Astrocyte (in vitro differentiated cells and primary cell): ENCODE results near the gene TEX52. TPM values are rescaled to one million over a fixed set of nuclear protein-coding genes. Genes with fewer than 3 reads are reported as not detected.

Experiments
- DNase-seq: peaks from one replicate; pipeline ENCODE4 v3.0.0-alpha.2; 2010; ENCODE audit warnings: low read depth
- FAIRE-seq: peaks from 2 replicates; lab custom pipeline; 2011; peaks lifted over from hg19 to GRCh38; lab: Jason Lieb, UNC
- H2AFZ ChIP-seq: 2 replicates; pipeline ENCODE4 v1.6.0; 2012; ENCODE audit warnings: low read depth, low read length, inconsistent platforms
- H3K27ac ChIP-seq: 2 replicates; pipeline ENCODE4 v1.5.1; 2011; ENCODE audit warnings: low read depth, low read length, inconsistent platforms
- H3K27me3 ChIP-seq: 2 replicates; pipeline ENCODE4 v1.6.0; 2011; ENCODE audit warnings: low read length, inconsistent platforms; ENCODE audit not compliant: insufficient read depth
- H3K36me3 ChIP-seq: 2 replicates; pipeline ENCODE4 v1.5.1; 2011; ENCODE audit warnings: low read length, inconsistent platforms; ENCODE audit not compliant: insufficient read depth
- H3K4me1 ChIP-seq: 2 replicates; pipeline ENCODE4 v1.5.1; 2011; ENCODE audit warnings: low read length, inconsistent platforms; ENCODE audit not compliant: insufficient read depth
- H3K4me2 ChIP-seq: 2 replicates; pipeline ENCODE4 v1.6.0; 2012; ENCODE audit warnings: low read length, inconsistent platforms
- H3K4me3 ChIP-seq: 2 replicates; pipeline ENCODE4 v1.5.1; 2011; ENCODE audit warnings: low read depth, mild to moderate bottlenecking, low read length, inconsistent platforms; ENCODE audit not compliant: insufficient read depth
- H3K79me2 ChIP-seq: 2 replicates; pipeline ENCODE4 v1.6.0; 2012; ENCODE audit warnings: mild to moderate bottlenecking, low read length, inconsistent platforms; ENCODE audit not compliant: insufficient read depth
- H3K9ac ChIP-seq: 2 replicates; pipeline ENCODE4 v1.6.0; 2012; ENCODE audit warnings: mild to moderate bottlenecking, low read length, inconsistent platforms
- H3K9me3 ChIP-seq: 2 replicates; pipeline ENCODE4 v1.5.1; 2012; ENCODE audit warnings: low read depth, mild to moderate bottlenecking, low read length, inconsistent platforms; ENCODE audit not compliant: insufficient read depth
- H4K20me1 ChIP-seq: 2 replicates; pipeline ENCODE4 v1.6.0; 2012; ENCODE audit warnings: low read length, inconsistent platforms; ENCODE audit not compliant: insufficient read depth
- H3K27ac Mint-ChIP-seq: one replicate; pipeline ENCODE4 v1.8.0; 2021; ENCODE audit warnings: mild to moderate bottlenecking, mixed read lengths; ENCODE audit not compliant: unreplicated experiment
- H3K27me3 Mint-ChIP-seq: one replicate; pipeline ENCODE4 v1.8.0; 2021; ENCODE audit warnings: low read depth, mixed read lengths; ENCODE audit not compliant: unreplicated experiment
- H3K36me3 Mint-ChIP-seq: one replicate; pipeline ENCODE4 v1.8.0; 2021; ENCODE audit warnings: low read depth, mixed read lengths; ENCODE audit not compliant: unreplicated experiment
- H3K4me1 Mint-ChIP-seq: one replicate; pipeline ENCODE4 v1.8.0; 2021; ENCODE audit warnings: low read depth, mixed read lengths; ENCODE audit not compliant: unreplicated experiment
- H3K4me3 Mint-ChIP-seq: one replicate; pipeline ENCODE4 v1.8.0; 2021; ENCODE audit warnings: mild to moderate bottlenecking, moderate library complexity, mixed read lengths; ENCODE audit not compliant: unreplicated experiment
- H3K9me3 Mint-ChIP-seq: one replicate; pipeline ENCODE4 v1.8.0; 2021; ENCODE audit warnings: mild to moderate bottlenecking, mixed read lengths; ENCODE audit not compliant: unreplicated experiment
- EZH2 ChIP-seq: IDR thresholded peaks from 2 replicates; pipeline ENCODE4 v1.6.1; 2012; ENCODE audit warnings: mild to moderate bottlenecking, low read length, inconsistent platforms; ENCODE audit not compliant: insufficient read depth
- total RNA-seq: library from RNA; stranded (reverse); gene quantifications from 2 replicates; pipeline ENCODE4 v1.2.1, GENCODE V29; 2021
- TF ChIP-seq, protein P1 (sequence below): IDR thresholded peaks from 2 replicates; pipeline ENCODE4 v1.5.1; 2011; ENCODE audit warnings: low read depth, mild to moderate bottlenecking, inconsistent platforms, low read length, moderate library complexity; ENCODE audit not compliant: insufficient read depth

TEX52 gene
- total RNA-seq, 1 donor from 2014 or later: not detected

- Histone ChIP-seq H3K36me3 (no peaks in the 10 kb centered on the region), H3K4me3 (no peak overlapping the region), H3K79me2 (peaks cover 79% of the 10 kb centered on the region), H3K27ac (no peak overlapping the region), H3K27me3 (no peaks in the 10 kb centered on the region), H3K9ac (no peak overlapping the region), H4K20me1 (peaks cover 74% of the 10 kb centered on the region), H3K4me2 (no peak overlapping the region), H3K4me1 (no peaks in the 10 kb centered on the region), H2AFZ (no peak overlapping the region), H3K9me3 (no peaks in the 10 kb centered on the region)
- H3K27ac Mint-ChIP-seq: peak overlapping the region; percentile 26
- FAIRE-seq (no peak), DNase-seq (no peak)
- H3K9me3 Mint-ChIP-seq: no peaks in the 10 kb centered on the region
- H3K4me3 Mint-ChIP-seq: no peak overlapping the region
- H3K4me1 Mint-ChIP-seq: peaks cover under 1% of the 10 kb centered on the region
- TF ChIP-seq, protein P1, sequence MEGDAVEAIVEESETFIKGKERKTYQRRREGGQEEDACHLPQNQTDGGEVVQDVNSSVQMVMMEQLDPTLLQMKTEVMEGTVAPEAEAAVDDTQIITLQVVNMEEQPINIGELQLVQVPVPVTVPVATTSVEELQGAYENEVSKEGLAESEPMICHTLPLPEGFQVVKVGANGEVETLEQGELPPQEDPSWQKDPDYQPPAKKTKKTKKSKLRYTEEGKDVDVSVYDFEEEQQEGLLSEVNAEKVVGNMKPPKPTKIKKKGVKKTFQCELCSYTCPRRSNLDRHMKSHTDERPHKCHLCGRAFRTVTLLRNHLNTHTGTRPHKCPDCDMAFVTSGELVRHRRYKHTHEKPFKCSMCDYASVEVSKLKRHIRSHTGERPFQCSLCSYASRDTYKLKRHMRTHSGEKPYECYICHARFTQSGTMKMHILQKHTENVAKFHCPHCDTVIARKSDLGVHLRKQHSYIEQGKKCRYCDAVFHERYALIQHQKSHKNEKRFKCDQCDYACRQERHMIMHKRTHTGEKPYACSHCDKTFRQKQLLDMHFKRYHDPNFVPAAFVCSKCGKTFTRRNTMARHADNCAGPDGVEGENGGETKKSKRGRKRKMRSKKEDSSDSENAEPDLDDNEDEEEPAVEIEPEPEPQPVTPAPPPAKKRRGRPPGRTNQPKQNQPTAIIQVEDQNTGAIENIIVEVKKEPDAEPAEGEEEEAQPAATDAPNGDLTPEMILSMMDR: no peak
- TF ChIP-seq EZH2: no peak
- peaks cover under 1% of the 10 kb centered on the region for H3K36me3 Mint-ChIP-seq
- H3K27me3 Mint-ChIP-seq: no peaks in the 10 kb centered on the region
Measured at GRCh38 chr12:2900642-2901041, 43.8 kb upstream of the TEX52 start.

DNA sequence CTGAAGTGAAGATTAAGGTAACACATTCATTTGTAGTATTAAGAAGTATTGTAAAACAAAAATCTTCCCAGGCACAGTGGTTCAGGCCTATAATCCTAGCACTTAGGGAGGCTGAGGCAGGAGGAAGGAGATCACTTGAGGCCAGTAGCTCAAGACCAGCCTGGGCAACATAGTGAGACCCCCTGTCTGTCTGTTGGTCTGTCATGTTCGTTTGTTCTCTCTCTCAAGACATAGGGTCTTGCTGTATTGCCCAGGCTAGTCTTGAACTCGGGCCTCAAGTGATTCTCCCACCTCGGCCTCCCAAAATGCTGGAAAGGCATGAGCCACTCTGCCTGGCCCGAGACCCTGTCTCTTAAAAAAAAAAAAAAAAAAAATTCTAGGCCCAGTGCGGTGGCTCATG lies 40.6 kb upstream of the TEX52 start:
- FAIRE-seq (no peak), DNase-seq (no peak)
- Mint-ChIP-seq H3K27me3 (no peaks in the 10 kb centered on the region), H3K27ac (no peak overlapping the region), H3K9me3 (no peaks in the 10 kb centered on the region), H3K4me1 (peaks cover 13% of the 10 kb centered on the region), H3K36me3 (peaks cover 2% of the 10 kb centered on the region), H3K4me3 (no peak overlapping the region)
- Histone ChIP-seq H3K4me2 (no peak overlapping the region), H3K36me3 (no peaks in the 10 kb centered on the region), H3K9me3 (no peaks in the 10 kb centered on the region), H3K9ac (no peak overlapping the region), H3K79me2 (peaks cover 82% of the 10 kb centered on the region), H3K27me3 (no peaks in the 10 kb centered on the region), H3K4me1 (peaks cover 6% of the 10 kb centered on the region), H4K20me1 (peaks cover 74% of the 10 kb centered on the region), H3K4me3 (no peak overlapping the region), H3K27ac (no peak overlapping the region), H2AFZ (no peak overlapping the region)
- no peak for TF ChIP-seq EZH2
- TF ChIP-seq, protein P1: no peak

DNA sequence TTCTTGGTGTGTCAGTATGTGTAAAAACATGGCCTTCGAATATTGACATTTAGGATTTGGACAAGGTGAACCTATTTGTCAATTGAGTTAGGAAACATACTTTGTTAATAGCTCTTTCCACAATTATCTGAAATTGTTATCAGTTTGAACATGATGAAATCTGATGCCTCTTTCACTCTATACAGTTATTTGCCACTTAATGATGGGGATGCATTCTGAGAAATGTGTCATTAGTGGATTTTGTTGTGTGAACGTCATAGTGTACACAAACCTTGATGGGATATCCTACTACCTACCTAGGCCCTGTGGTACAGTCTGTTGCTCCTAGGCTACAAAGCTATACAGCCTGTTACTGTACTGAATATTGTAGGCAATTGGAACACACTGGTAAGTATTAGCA lies 38.7 kb upstream of the TEX52 start:
- H3K9me3 ChIP-seq: no peaks in the 10 kb centered on the region
- peaks cover 2% of the 10 kb centered on the region for H3K36me3 Mint-ChIP-seq
- no peaks in the 10 kb centered on the region for H3K9me3 Mint-ChIP-seq
- FAIRE-seq: no peak
- H3K27me3 ChIP-seq: no peaks in the 10 kb centered on the region
- peaks cover 82% of the 10 kb centered on the region for H3K79me2 ChIP-seq
- H3K4me3 ChIP-seq: no peak overlapping the region
- H3K4me1 ChIP-seq: peaks cover 6% of the 10 kb centered on the region
- no peak for TF ChIP-seq EZH2
- TF ChIP-seq, protein P1: no peak
- no peaks in the 10 kb centered on the region for H3K27me3 Mint-ChIP-seq
- H3K36me3 ChIP-seq: no peaks in the 10 kb centered on the region
- no peak overlapping the region for H2AFZ ChIP-seq
- no peak overlapping the region for H3K9ac ChIP-seq
- no peak overlapping the region for H3K27ac ChIP-seq
- H3K4me3 Mint-ChIP-seq: no peak overlapping the region
- DNase-seq: no peak
- H3K4me2 ChIP-seq: no peak overlapping the region
- H3K27ac Mint-ChIP-seq: no peak overlapping the region
- H4K20me1 ChIP-seq: peaks cover 55% of the 10 kb centered on the region
- H3K4me1 Mint-ChIP-seq: peaks cover 21% of the 10 kb centered on the region
